SK-N-MC (cell line): ENCODE measurements around the gene ACTG2.
"Not testable (repeated sequence)": the region's sequence is repeated elsewhere in the genome, so short reads cannot be mapped to it uniquely, and the experiment has no call there.

ENCODE experiments used
- DNase-seq: peaks from one replicate; pipeline ENCODE4 v3.0.0-alpha.2; 2011; ENCODE audit warnings: low read depth, low spot score
- H3K27ac ChIP-seq: fragments of 200-600 bp; sonication (generic); 2 replicates; pipeline ENCODE4 v1.5.1; 2016; ENCODE audit warnings: mixed run types
- H3K36me3 ChIP-seq: fragments of 200-600 bp; sonication (generic); 2 replicates; pipeline ENCODE4 v1.6.1; 2017; ENCODE audit warnings: antibody characterized with exemption, low read length, mixed read lengths; ENCODE audit not compliant: insufficient read depth
- H3K4me3 ChIP-seq: fragments of 200-600 bp; sonication (generic); 2 replicates; pipeline ENCODE4 v1.5.1; 2016
- H3K9ac ChIP-seq: fragments of 200-600 bp; sonication (generic); 2 replicates; pipeline ENCODE4 v1.8.0; 2017; ENCODE audit warnings: mixed run types, mixed read lengths; ENCODE audit not compliant: insufficient read length
- H3K9me3 ChIP-seq: fragments of 200-600 bp; sonication (generic); 2 replicates; pipeline ENCODE4 v1.6.1; 2017; ENCODE audit warnings: low read depth, mild to moderate bottlenecking, antibody characterized with exemption, low read length, moderate library complexity, mixed read lengths
- EZH2 ChIP-seq: fragments of 200-600 bp; sonication (generic); IDR thresholded peaks from one replicate; pipeline ENCODE4 v1.6.1; 2017; ENCODE audit warnings: antibody characterized with exemption
- FOXP2 ChIP-seq: optimal IDR thresholded peaks from 2 replicates; pipeline ENCODE3; 2011; ENCODE audit warnings: mild to moderate bottlenecking, moderate library complexity; ENCODE audit not compliant: insufficient read depth; ENCODE audit errors: extremely low read length, control extremely low read depth
- POLR2AphosphoS5 ChIP-seq: IDR thresholded peaks from 2 replicates; pipeline ENCODE4 v1.6.1; 2012; ENCODE audit warnings: mild to moderate bottlenecking, low read depth, low read length, borderline replicate concordance

Gene ACTG2

DNA sequence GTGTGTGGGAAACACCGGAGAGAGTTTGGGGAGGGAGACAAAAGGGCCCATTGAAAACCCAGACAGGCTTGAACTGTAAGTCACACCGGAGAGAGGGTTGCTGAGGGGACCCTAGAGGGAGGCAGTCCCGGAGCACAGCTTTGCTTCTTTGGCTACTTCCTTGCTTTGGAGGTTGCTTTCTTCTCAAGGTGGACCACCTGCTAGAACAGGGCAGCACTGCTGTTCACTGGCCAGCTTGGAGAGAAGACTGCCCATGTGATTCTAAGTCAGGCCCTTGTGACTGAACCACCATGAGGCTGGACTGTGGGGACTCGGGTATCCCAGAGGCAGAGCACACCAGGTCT, 4.4 kb downstream of the ACTG2 start:
- no peak overlapping the region for H3K9ac ChIP-seq

DNA sequence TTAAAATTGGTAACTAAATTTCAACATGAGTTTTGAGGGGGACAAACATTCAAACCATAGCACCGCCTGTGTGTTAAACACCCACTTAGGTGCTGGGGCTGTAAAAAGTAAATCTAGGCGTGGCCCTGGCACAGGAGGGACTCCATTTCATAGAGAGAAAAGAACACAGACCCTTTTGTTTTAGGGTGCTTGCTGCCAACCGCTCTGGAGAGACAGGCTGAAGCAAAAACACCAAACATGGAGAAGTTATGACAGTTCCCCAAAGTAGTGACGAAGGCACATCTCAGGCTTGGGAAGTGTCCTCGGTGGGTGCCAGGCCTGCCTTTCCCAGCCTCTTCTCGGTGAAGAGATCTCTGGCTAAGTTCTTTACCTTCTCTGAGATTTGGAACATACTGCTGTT, 5.1 kb downstream of the ACTG2 start:
- DNase-seq, result no peak
- TF ChIP-seq POLR2AphosphoS5 (no peak), EZH2 (no peak), FOXP2 (no peak)
- H3K27ac ChIP-seq, result no peak overlapping the region
- no peak overlapping the region for H3K9ac ChIP-seq
- H3K4me3 ChIP-seq, result no peak overlapping the region
- no peaks in the 10 kb centered on the region for H3K9me3 ChIP-seq
- 0 out of 2 replicates have a peak, but pooled peaks cover 3% of the 10 kb centered on the region for H3K36me3 ChIP-seq

More for the DNA sequence above, 4.4 kb downstream of the ACTG2 start:
- TF ChIP-seq EZH2 (no peak), FOXP2 (no peak), POLR2AphosphoS5 (no peak)
- Histone ChIP-seq H3K27ac (no peak overlapping the region), H3K9me3 (no peaks in the 10 kb centered on the region), H3K4me3 (no peak overlapping the region), H3K36me3 (0 out of 2 replicates have a peak, but pooled peaks cover 2% of the 10 kb centered on the region)
- DNase-seq, result no peak

DNA sequence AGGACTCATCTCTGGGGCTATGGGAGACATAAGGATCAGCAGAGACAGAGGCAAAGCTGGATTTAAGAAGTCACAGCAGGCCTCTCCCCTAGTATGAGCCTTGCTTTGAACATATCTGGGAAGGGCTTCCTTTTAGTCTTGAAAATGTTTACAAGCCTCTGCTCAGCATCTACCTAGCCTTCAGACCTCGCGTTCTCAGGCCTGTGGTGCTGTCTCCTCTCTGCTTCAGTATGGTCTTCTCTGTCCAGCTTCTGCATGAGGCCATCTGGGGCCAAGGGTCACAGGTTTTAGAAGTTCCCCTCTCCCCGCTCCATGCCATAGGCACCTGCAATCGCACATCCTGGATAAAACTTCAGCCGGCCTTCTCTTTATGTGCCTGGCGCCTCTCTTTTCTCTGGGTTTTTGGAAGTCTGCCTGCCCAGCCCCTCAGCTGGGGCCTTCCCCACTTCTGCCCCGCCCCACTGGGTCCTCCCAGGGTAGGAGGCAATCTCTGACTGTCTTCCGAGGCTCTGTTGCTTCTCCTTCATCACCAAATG, 7.1 kb downstream of the ACTG2 start:
- H3K9ac ChIP-seq, result no peak overlapping the region
- DNase-seq, result no peak
- no peak for TF ChIP-seq POLR2AphosphoS5
- TF ChIP-seq EZH2, result no peak
- TF ChIP-seq FOXP2, result no peak
- H3K4me3 ChIP-seq, result no peak overlapping the region
- no peaks in the 10 kb centered on the region for H3K9me3 ChIP-seq
- H3K36me3 ChIP-seq, result 0 out of 2 replicates have a peak, but pooled peaks cover 3% of the 10 kb centered on the region
- no peak overlapping the region for H3K27ac ChIP-seq

DNA sequence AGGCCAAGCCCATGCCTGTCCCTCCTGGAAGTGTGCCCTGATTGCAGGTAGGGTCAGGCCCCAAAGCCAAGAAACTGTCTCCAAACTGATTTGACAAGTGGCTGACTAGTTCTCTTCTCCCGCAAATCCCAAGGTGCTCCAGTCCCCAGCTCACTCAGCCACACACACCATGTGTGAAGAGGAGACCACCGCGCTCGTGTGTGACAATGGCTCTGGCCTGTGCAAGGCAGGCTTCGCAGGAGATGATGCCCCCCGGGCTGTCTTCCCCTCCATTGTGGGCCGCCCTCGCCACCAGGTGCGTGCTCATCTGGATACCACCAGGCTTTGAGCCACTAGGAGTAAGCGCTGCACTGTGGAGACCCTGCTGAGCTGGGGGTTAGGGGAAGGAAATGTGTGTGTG, 8.3 kb downstream of the ACTG2 start:
- Histone ChIP-seq H3K36me3 (0 out of 2 replicates have a peak, but pooled peaks cover 3% of the 10 kb centered on the region), H3K9me3 (no peaks in the 10 kb centered on the region), H3K9ac (no peak overlapping the region), H3K27ac (no peak overlapping the region), H3K4me3 (no peak overlapping the region)
- no peak for DNase-seq
- TF ChIP-seq POLR2AphosphoS5 (no peak), EZH2 (no peak), FOXP2 (no peak)

DNA sequence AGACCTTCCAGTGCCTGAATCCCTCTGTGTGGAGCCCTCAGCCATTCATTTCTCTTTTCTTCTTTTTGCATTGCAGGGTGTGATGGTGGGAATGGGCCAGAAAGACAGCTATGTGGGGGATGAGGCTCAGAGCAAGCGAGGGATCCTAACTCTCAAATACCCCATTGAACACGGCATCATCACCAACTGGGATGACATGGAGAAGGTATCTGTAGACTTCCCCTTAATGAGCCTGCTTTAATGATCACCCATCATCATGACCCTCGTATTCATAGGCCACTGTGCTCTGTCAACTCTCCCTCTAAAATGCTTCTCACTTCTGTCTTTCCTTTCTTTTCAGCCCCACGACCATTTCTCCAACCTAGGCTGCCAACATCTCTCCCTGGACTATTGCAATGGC, 9.5 kb downstream of the ACTG2 start:
- no peak overlapping the region for H3K27ac ChIP-seq
- H3K9ac ChIP-seq, result no peak overlapping the region
- no peaks in the 10 kb centered on the region for H3K9me3 ChIP-seq
- DNase-seq, result no peak
- TF ChIP-seq FOXP2 (no peak), POLR2AphosphoS5 (no peak), EZH2 (no peak)
- H3K36me3 ChIP-seq, result 0 out of 2 replicates have a peak, but pooled peaks cover 3% of the 10 kb centered on the region
- H3K4me3 ChIP-seq, result no peak overlapping the region

DNA sequence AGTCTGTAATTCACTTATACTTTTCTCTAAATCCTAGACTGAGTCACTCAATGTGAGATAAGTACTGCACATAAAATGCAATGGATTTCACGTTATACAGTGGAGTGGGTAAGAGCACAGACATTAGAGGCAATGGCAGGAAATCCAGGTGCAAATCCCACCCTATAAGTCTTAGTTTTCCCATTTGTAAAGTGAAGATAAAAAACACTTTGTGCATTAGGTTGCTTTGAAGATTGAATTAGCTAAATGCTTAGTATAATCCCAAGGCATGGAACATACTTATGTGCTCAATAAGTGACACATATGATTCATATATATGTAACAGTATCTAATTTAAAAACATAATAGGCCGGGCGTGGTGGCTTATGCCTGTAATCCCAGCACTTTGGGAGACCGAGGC, 10.5 kb downstream of the ACTG2 start:
- Histone ChIP-seq H3K36me3 (0 out of 2 replicates have a peak, but pooled peaks cover 3% of the 10 kb centered on the region), H3K4me3 (no peak overlapping the region), H3K9ac (no peak overlapping the region), H3K9me3 (no peaks in the 10 kb centered on the region), H3K27ac (no peak overlapping the region)
- TF ChIP-seq EZH2 (no peak), FOXP2 (no peak), POLR2AphosphoS5 (no peak)
- no peak for DNase-seq

DNA sequence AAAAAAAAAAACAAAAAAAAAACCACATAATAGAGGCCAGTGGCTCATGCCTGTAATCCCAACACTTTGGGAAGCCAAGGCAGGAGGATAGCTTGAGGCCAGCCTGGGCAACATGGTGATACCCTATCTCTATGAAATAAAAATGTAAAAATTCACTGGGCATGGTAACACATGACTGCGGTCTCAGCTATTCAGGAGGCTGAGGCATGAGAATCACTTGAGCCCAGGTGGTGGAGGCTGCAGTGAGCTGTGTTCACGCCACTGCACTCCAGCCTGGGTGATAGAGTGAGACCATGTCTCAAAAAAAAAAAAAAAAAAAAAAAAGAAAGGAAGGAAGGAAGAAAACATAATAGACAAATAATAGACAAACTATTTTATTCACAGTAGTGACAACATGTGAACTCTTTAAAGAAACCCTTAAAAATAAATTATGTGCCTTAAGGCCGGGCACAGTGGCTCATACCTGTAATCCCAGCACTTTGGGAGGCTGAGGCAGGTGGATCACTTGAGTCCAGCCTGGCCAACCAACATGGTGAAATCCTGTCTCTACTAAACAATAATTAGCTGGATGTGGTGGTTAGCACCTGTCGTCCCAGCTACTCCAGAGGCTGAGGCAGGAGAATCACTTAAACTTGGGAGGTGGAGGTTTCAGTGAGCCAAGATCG, 11.3 kb downstream of the ACTG2 start:
- not testable (repeated sequence) for DNase-seq, H3K9ac ChIP-seq, H3K4me3 ChIP-seq, H3K27ac ChIP-seq, H3K9me3 ChIP-seq, H3K36me3 ChIP-seq

DNA sequence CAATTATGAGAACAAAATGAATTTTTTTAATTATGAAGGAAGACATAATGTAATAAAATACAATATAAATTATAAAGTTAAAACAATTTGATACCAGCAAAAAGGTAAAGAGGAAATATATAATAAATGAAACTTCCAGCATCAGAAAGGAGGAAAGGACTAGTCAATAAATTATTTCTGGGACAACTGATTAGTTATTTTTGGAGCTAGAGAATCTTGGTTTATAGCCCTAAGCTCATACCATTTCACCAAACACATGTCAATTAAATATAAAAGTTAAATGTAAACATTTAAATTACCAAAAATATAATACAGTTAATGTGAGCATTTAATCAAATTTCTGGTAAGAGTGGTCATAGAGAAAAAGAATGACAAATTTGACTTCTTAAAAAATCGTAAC, 12.1 kb downstream of the ACTG2 start:
- Histone ChIP-seq H3K27ac (no peak overlapping the region), H3K9ac (no peak overlapping the region), H3K9me3 (no peaks in the 10 kb centered on the region), H3K4me3 (no peak overlapping the region), H3K36me3 (0 out of 2 replicates have a peak, but pooled peaks cover 3% of the 10 kb centered on the region)
- TF ChIP-seq EZH2 (no peak), FOXP2 (no peak), POLR2AphosphoS5 (no peak)
- DNase-seq, result no peak

DNA sequence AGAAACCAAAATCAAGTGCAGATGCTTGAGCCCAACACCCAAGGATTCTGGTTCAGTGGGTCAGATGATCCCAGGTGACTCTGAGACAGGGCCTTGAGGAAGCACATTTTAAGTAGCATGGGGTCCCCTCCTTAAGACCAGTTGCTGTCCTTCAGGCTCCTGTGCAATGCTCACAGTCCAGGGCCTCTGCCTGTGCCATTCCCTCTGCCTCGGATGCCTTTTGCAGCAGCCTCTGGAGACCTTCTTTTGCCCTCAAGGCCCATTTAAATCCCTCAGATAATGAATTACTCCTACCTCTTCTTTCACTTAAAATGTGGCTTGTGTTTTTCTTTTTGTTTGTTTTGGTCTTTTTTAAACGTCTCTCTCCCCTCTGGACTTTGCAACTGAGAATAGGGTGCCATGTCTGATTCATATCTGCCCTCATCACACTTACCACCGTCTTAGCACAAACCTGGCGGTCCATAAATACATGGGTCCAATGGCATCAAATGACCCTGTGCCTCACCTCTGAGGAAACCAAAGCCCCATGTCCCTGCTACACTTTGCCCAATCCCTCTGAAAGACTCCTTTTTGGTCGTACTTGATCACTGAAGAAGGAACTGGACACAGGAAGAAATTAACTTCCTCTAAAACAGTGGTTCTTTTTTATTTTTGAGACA, 14.2 kb downstream of the ACTG2 start:
- Histone ChIP-seq H3K36me3 (0 out of 2 replicates have a peak, but pooled peaks cover 3% of the 10 kb centered on the region), H3K27ac (no peak overlapping the region), H3K9ac (no peak overlapping the region), H3K4me3 (no peak overlapping the region), H3K9me3 (no peaks in the 10 kb centered on the region)
- no peak for TF ChIP-seq POLR2AphosphoS5
- no peak for TF ChIP-seq FOXP2
- no peak for TF ChIP-seq EZH2
- no peak for DNase-seq
